Measurements from ENCODE around the gene ADARB2. TPM values are rescaled to one million over a fixed set of nuclear protein-coding genes. Genes with fewer than 3 reads are reported as not detected.

ADARB2 gene
- total and polyA plus RNA-seq, 2 experiments from 2014 or later: 2.0 to 5.0 TPM

GRCh38 chr10:1776127-1776662 is 38.9 kb upstream of the ADARB2 start:
- no peaks in the 10 kb centered on the region; the same call in 1 of the 2 replicates for H3F3A ChIP-seq (replicated peaks; ENCODE audit: low read depth)
- Mint-ChIP-seq H3K4me1 (peaks cover 31% of the 10 kb centered on the region), H3K36me3 (ENCODE audit: low read depth) (peaks cover 42% of the 10 kb centered on the region), H3K27ac (peak overlapping the region; percentile 80), H3K9me3 (peaks cover 33% of the 10 kb centered on the region), H3K27me3 (ENCODE audit: insufficient read depth, low read depth, poor library complexity) (peaks cover 12% of the 10 kb centered on the region), H3K4me3 (no peak overlapping the region)
- peaks cover 21% of the 10 kb centered on the region for H3K4me1 ChIP-seq (ENCODE audit: insufficient read depth)
- no peaks in the 10 kb centered on the region; the same call in 1 of the 2 replicates for H3K36me3 ChIP-seq (ENCODE audit: insufficient read depth)
- H3K9me2 ChIP-seq (ENCODE audit: insufficient read depth): peaks cover 6% of the 10 kb centered on the region; the same call in 1 of the 2 replicates
- TF ChIP-seq ZNF331 (CRISPR knock-in tag; IDR thresholded peaks at IDR 0.05; ENCODE audit: low read depth) (no peak), POLR2AphosphoS5 (IDR thresholded peaks at IDR 0.05; ENCODE audit: low read depth) (no peak), ZNF462 (CRISPR knock-in tag; IDR thresholded peaks at IDR 0.05) (no peak), CTCF (conservative IDR thresholded peaks at IDR 0.05; ENCODE audit: low read depth in 2 of 2) (no peak), NANOG (IDR thresholded peaks at IDR 0.05; ENCODE audit: borderline replicate concordance) (no peak), EZH2phosphoT487 (IDR thresholded peaks at IDR 0.05; ENCODE audit: unreplicated experiment) (no peak), ZNF114 (CRISPR knock-in tag; IDR thresholded peaks at IDR 0.05) (no peak), EZH2 (IDR thresholded peaks at IDR 0.05; ENCODE audit: low read depth, unreplicated experiment) (no peak)
- no peak for DNase-seq (ENCODE audit: low spot score)
- H3K4me2 ChIP-seq: no peak overlapping the region
- no peaks in the 10 kb centered on the region for H3K27me3 ChIP-seq (ENCODE audit: insufficient read depth)
- H3K79me2 ChIP-seq (replicated peaks; ENCODE audit: insufficient read depth): no peaks in the 10 kb centered on the region
- H3K4me3 ChIP-seq: no peak overlapping the region
- H3K27ac ChIP-seq (ENCODE audit: low read depth): peak overlapping the region; percentile 83; the same call in 1 of the 2 replicates
- ATAC-seq: no peak
- H4K20me1 ChIP-seq (replicated peaks; ENCODE audit: insufficient read depth): no peaks in the 10 kb centered on the region
- no peak overlapping the region for H2AFZ ChIP-seq
